Ovary (tissue), 3 donors: ENCODE measurements around the gene SPTBN5.

ENCODE experiments used
- POLR2A ChIP-seq: fragments of 450-650 bp; IDR thresholded peaks from one replicate; pipeline ENCODE4 v1.6.1; 2017; ENCODE audit warnings: antibody characterized with exemption, mild to moderate bottlenecking, moderate library complexity
- TF ChIP-seq, protein P1 (sequence below), 3 donors: fragments of 450-650 bp in 2 of 3; fragments of 200-600 bp in 1 of 3; IDR thresholded peaks; one replicate each; pipeline versions ENCODE4 v1.5.1 to v1.8.0; 2016 to 2022; ENCODE audit warnings: antibody characterized with exemption in 3 of 3, mild to moderate bottlenecking in 1 of 3
- donor health status: DM: no; HTN: no; CAD: no.

DNA sequence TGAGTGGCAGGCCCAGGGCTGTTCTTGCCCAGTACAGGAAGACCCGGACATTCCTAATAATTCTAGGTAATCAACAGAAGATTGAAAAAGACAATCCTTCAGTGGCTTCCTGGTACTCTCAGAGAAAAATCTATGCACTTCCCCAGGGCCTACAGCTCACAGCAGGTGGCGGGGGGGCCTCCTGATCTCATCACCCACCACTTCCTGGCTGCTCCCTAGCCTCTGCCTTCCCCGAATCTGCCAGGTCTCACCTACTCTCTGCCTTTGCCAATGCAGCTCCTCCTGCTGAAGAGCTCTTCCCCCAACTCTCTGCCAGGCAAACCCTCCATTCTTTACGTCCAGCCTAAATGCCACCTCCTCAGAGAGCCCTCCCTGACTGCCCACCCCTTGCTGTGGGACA is 41.0 kb upstream of the SPTBN5 start:
- TF ChIP-seq, protein P1, sequence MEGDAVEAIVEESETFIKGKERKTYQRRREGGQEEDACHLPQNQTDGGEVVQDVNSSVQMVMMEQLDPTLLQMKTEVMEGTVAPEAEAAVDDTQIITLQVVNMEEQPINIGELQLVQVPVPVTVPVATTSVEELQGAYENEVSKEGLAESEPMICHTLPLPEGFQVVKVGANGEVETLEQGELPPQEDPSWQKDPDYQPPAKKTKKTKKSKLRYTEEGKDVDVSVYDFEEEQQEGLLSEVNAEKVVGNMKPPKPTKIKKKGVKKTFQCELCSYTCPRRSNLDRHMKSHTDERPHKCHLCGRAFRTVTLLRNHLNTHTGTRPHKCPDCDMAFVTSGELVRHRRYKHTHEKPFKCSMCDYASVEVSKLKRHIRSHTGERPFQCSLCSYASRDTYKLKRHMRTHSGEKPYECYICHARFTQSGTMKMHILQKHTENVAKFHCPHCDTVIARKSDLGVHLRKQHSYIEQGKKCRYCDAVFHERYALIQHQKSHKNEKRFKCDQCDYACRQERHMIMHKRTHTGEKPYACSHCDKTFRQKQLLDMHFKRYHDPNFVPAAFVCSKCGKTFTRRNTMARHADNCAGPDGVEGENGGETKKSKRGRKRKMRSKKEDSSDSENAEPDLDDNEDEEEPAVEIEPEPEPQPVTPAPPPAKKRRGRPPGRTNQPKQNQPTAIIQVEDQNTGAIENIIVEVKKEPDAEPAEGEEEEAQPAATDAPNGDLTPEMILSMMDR (IDR thresholded peaks at IDR 0.05) = no peak
- no peak for TF ChIP-seq POLR2A
